HepG2 (cell line): ENCODE data around the gene TNFRSF13B. TPM values are rescaled to one million over a fixed set of nuclear protein-coding genes. Genes with fewer than 3 reads are reported as not detected.

Experiments
- ATAC-seq: fragments of 200-7000 bp; cut with Tn5 transposase; 3 replicates; pipeline ENCODE4 v1.9.1; 2020; ENCODE audit warnings: mild to moderate bottlenecking, moderate library complexity
- BruUV-seq: library from RNA; stranded (reverse); fragments of 400-500 nt; replicated peaks from 2 replicates; lab custom pipeline; 2021; lab: Mats Ljungman, UMichigan
- CTCF ChIA-PET: fragments of 300-600 bp; formaldehyde crosslinking; extraction: SDS; loops from one replicate; lab custom pipeline; 2021; ENCODE audit warnings: low total read pairs, inconsistent platforms, low intra/inter-chr PET ratio; lab: Yijun Ruan, JAX
- POLR2A ChIA-PET: fragments of 350-600 bp; sonication (Branson Sonifier 250); formaldehyde crosslinking; loops from one replicate; lab custom pipeline; 2020; ENCODE audit warnings: antibody characterized with exemption, inconsistent platforms; lab: Yijun Ruan, JAX
- DNase-seq: peaks from one replicate; pipeline ENCODE4 v3.0.0-alpha.2; 2015; ENCODE audit warnings: low spot score
- FAIRE-seq: peaks from 3 replicates; lab custom pipeline; 2011; peaks lifted over from hg19 to GRCh38; lab: Jason Lieb, UNC
- H2AFZ ChIP-seq: one replicate; pipeline ENCODE4 v1.6.1; 2011; ENCODE audit warnings: low read length, inconsistent platforms
- H3K27ac ChIP-seq: fragments of 300-600 bp; 3 replicates; pipeline ENCODE4 v1.8.0; 2011; ENCODE audit warnings: mixed run types, mild to moderate bottlenecking, mixed read lengths, low read length, inconsistent platforms; ENCODE audit not compliant: insufficient read depth; ENCODE audit errors: extremely low read length
- H3K27me3 ChIP-seq, 2 experiments: fragments of 200-600 bp in 1 of 2; 2 replicates in 1 of 2; 3 replicates in 1 of 2; pipeline versions ENCODE4 v1.6.0 to v1.8.0; 2011; ENCODE audit warnings: low read length in 2 of 2, mild to moderate bottlenecking in 2 of 2, moderate library complexity in 2 of 2, inconsistent platforms in 1 of 2; ENCODE audit not compliant: insufficient read depth in 2 of 2, control insufficient read depth in 1 of 2
- H3K36me3 ChIP-seq, 2 experiments: fragments of 200-600 bp in 1 of 2; replicated peaks in 1 of 2; 2 replicates in 1 of 2; 3 replicates in 1 of 2; pipeline versions ENCODE4 v1.5.1 to v1.8.0; 2011; ENCODE audit warnings: low read length in 2 of 2, inconsistent platforms in 1 of 2; ENCODE audit not compliant: insufficient read depth in 2 of 2, control insufficient read depth in 1 of 2
- H3K4me1 ChIP-seq: 2 replicates; pipeline ENCODE4 v1.5.1; 2012; ENCODE audit warnings: low read length, inconsistent platforms; ENCODE audit not compliant: insufficient read depth
- H3K4me2 ChIP-seq: 2 replicates; pipeline ENCODE4 v1.6.0; 2011; ENCODE audit warnings: low read depth, low read length, inconsistent platforms
- H3K4me3 ChIP-seq, 3 experiments: fragments of 200-600 bp in 1 of 3; sonication (generic), shearing (Covaris generic) in 1 of 3; replicated peaks in 1 of 3; 2 replicates each; pipeline ENCODE4 v1.5.1; 2011 to 2016; ENCODE audit warnings: low read length in 3 of 3, inconsistent platforms in 2 of 3, low read depth in 2 of 3, mild to moderate bottlenecking in 2 of 3, control low read depth in 1 of 3, mixed read lengths in 1 of 3; ENCODE audit not compliant: insufficient read depth in 1 of 3
- H3K79me2 ChIP-seq: one replicate; pipeline ENCODE4 v1.6.1; 2011; ENCODE audit warnings: low read length, inconsistent platforms; ENCODE audit not compliant: insufficient read depth
- H3K9ac ChIP-seq: 2 replicates; pipeline ENCODE4 v1.6.0; 2011; ENCODE audit warnings: mild to moderate bottlenecking, low read depth, low read length, inconsistent platforms; ENCODE audit not compliant: insufficient read depth
- H3K9me3 ChIP-seq: 2 replicates; pipeline ENCODE4 v1.5.1; 2012; ENCODE audit warnings: mild to moderate bottlenecking, low read length
- H4K20me1 ChIP-seq: 2 replicates; pipeline ENCODE4 v1.6.0; 2011; ENCODE audit warnings: inconsistent platforms, mild to moderate bottlenecking, low read length, moderate library complexity; ENCODE audit not compliant: insufficient read depth
- FOXK1 ChIP-seq: sonication (generic); formaldehyde crosslinking; IDR thresholded peaks from 2 replicates; pipeline ENCODE4 v1.4.0; 2020; ENCODE audit warnings: low read depth, missing genetic modification reagents, borderline replicate concordance
- MED13 ChIP-seq: sonication (generic); formaldehyde crosslinking; IDR thresholded peaks from 2 replicates; pipeline ENCODE4 v1.5.0; 2020; ENCODE audit warnings: missing genetic modification reagents
- ZNF350 ChIP-seq: sonication (generic); formaldehyde crosslinking; IDR thresholded peaks from 2 replicates; pipeline ENCODE4 v1.4.0; 2020; ENCODE audit warnings: mild to moderate bottlenecking, low read depth, missing genetic modification reagents, borderline replicate concordance
- ZNF484 ChIP-seq: sonication (generic); formaldehyde crosslinking; IDR thresholded peaks from 2 replicates; pipeline ENCODE4 v1.5.1; 2020; ENCODE audit warnings: mild to moderate bottlenecking, low read depth, missing genetic modification reagents, borderline replicate concordance
- ZNF792 ChIP-seq: IDR thresholded peaks from 2 replicates; pipeline ENCODE4 v1.6.1; 2016
- WGBS: methylation state at CpG from one replicate; pipeline ENCODE4 v1.1.6; 2017; ENCODE audit warnings: low lambda C conversion rate; 5-methylcytosine and 5-hydroxymethylcytosine counted together
- in situ Hi-C: cut with HindIII; loops from 2 replicates; pipeline ENCODE4 v1.10.0; 2017; ENCODE audit warnings: low pct_unique_long_range_greater_than_20kb; ENCODE audit not compliant: extremely low pct_ligation_motif_present
- intact Hi-C: fragments of 100-400 bp; cut with micrococcal nuclease; formaldehyde crosslinking; loops from one replicate; pipeline ENCODE4 v1.10.0; 2022; ENCODE audit not compliant: unreplicated experiment
- polyA plus RNA-seq, 8 experiments: library from polyadenylated mRNA; depleted of rRNA in 3 of 8; stranded (reverse) in 7 of 8; unstranded in 1 of 8; fragments of >200 nt; fragmentation: Illumina TruSeq in 4 of 8; extraction: Trizol in 4 of 8; gene quantifications; 2 replicates each; pipeline versions ENCODE4 v1.2.1 to v1.2.3, GENCODE V29; 2011 to 2016; ENCODE audit warnings: low read depth in 4 of 8, missing spikeins in 1 of 8, mixed read lengths in 1 of 8; ENCODE audit not compliant: insufficient read depth in 1 of 8
- total RNA-seq, 5 experiments: library from RNA; depleted of rRNA; stranded (reverse); fragments of >200 nt; fragmentation: Illumina TruSeq; extraction: Trizol; gene quantifications; 2 replicates each; pipeline ENCODE4 v1.2.3, GENCODE V29; 2016; ENCODE audit warnings: low read depth in 1 of 5

The TNFRSF13B gene
- total and polyA plus RNA-seq, 2 of the 13 experiments (the other 11 are each of a cell fraction or from before 2014, with no cell fraction given): not detected

DNA sequence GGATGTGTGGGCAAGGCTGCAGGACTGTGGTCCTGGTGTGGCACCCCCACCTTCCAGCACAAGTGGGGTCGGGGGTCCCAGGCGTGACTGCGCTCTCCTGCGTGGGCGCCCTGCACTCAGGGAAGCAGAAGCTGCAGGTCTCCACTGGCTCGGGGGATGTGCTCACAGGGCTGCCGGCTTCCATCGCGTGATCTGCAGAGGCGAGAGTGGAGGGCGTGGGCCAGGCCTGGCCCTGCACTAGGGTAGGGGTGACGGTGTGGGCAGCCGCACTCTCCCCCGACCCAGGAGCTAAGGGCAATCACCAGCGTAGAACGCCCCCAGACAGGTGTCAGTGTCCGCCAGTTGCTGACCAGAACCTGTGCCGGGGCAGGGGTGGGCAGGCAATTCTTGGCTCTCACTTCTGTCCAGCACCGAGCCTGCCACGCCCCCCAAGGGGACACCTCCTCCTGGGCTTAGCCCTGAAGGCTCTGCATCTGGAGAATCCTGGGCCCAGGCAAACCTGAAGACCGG, 32.3 kb downstream of the TNFRSF13B start:
- Histone ChIP-seq H3K36me3 (no peaks in the 10 kb centered on the region), H3K27ac (no peak overlapping the region), H3K4me2 (no peak overlapping the region), H2AFZ (no peak overlapping the region), H3K4me1 (peaks cover 4% of the 10 kb centered on the region), H3K79me2 (no peaks in the 10 kb centered on the region), H4K20me1 (no peaks in the 10 kb centered on the region), H3K4me3 (no peak overlapping the region), H3K9me3 (no peaks in the 10 kb centered on the region), H3K9ac (no peak overlapping the region), H3K27me3 (peaks cover 9 to 56% of the 10 kb centered on the region in 2 experiments; a peak in 4 of 5 replicates)
- FAIRE-seq: no peak
- WGBS: 22% methylated on average over 15 of the region's 21 CpGs
- BruUV-seq: no TSS peak
- ChIA-PET POLR2A (no interaction called here), CTCF (no interaction called here)
- DNase-seq: no peak
- TF ChIP-seq MED13 (CRISPR knock-in tag) (no peak), ZNF792 (CRISPR knock-in tag) (no peak)
- no peak for ATAC-seq
- intact Hi-C loops (no loop called here), in situ Hi-C loops (no loop called here)

GRCh38 chr17:16939208-16939576, 32.7 kb downstream of the TNFRSF13B start:
- no peaks in the 10 kb centered on the region for H3K4me1 ChIP-seq
- no peak overlapping the region for H3K27ac ChIP-seq
- no peaks in the 10 kb centered on the region for H3K9me3 ChIP-seq
- H4K20me1 ChIP-seq: no peaks in the 10 kb centered on the region
- CTCF ChIA-PET: no interaction called here
- intact Hi-C loops: no loop called here
- FAIRE-seq: no peak
- WGBS: 6% methylated on average over 1 of the region's 1 CpG
- no peak overlapping the region for H3K4me2 ChIP-seq
- no TSS peak for BruUV-seq
- no peaks in the 10 kb centered on the region for H3K36me3 ChIP-seq
- ATAC-seq: no peak
- no peak overlapping the region for H3K4me3 ChIP-seq
- peaks cover 10 to 56% of the 10 kb centered on the region in 2 experiments; a peak in 4 of 5 replicates for H3K27me3 ChIP-seq
- H3K9ac ChIP-seq: no peak overlapping the region
- H3K79me2 ChIP-seq: no peaks in the 10 kb centered on the region
- TF ChIP-seq ZNF484 (CRISPR knock-in tag) (no peak), FOXK1 (CRISPR knock-in tag) (no peak), ZNF350 (no peak)
- TF ChIP-seq, all 625 proteins: peak for 0
- in situ Hi-C loops: no loop called here
- DNase-seq: no peak
- POLR2A ChIA-PET: no interaction called here
- no peak overlapping the region for H2AFZ ChIP-seq
